GM12891 (cell line): ENCODE data around the gene COL6A1.
"Not testable (repeated sequence)": the region's sequence is repeated elsewhere in the genome, so short reads cannot be mapped to it uniquely, and the experiment has no call there.

Experiments used
- DNase-seq: peaks from one replicate; pipeline ENCODE4 v3.0.0; 2011; ENCODE audit warnings: low spot score; ENCODE audit not compliant: insufficient read length
- FAIRE-seq: peaks from 2 replicates; lab custom pipeline; 2011; peaks lifted over from hg19 to GRCh38; lab: Jason Lieb, UNC
- PAX5 ChIP-seq: IDR thresholded peaks from 2 replicates; pipeline ENCODE4 v1.6.1; 2011; ENCODE audit warnings: low read length, moderate library complexity, mild to moderate bottlenecking; ENCODE audit not compliant: insufficient read depth, severe bottlenecking
- POLR2A ChIP-seq: IDR thresholded peaks from 2 replicates; pipeline ENCODE4 v1.6.1; 2011; ENCODE audit warnings: low read depth, low read length, control low read depth
- POLR2AphosphoS5 ChIP-seq: IDR thresholded peaks from 2 replicates; pipeline ENCODE4 v1.6.1; 2011; ENCODE audit warnings: low read depth, low read length, control low read depth
- POU2F2 ChIP-seq: IDR thresholded peaks from 2 replicates; pipeline ENCODE4 v1.6.1; 2011; ENCODE audit warnings: low read depth, mild to moderate bottlenecking, control low read depth, low read length, moderate library complexity
- SPI1 ChIP-seq: IDR thresholded peaks from 2 replicates; pipeline ENCODE4 v1.6.1; 2011; ENCODE audit warnings: low read depth, low read length, control low read depth
- TAF1 ChIP-seq: IDR thresholded peaks from 2 replicates; pipeline ENCODE4 v1.6.1; 2011; ENCODE audit warnings: low read depth, low read length, control low read depth

The COL6A1 gene

DNA sequence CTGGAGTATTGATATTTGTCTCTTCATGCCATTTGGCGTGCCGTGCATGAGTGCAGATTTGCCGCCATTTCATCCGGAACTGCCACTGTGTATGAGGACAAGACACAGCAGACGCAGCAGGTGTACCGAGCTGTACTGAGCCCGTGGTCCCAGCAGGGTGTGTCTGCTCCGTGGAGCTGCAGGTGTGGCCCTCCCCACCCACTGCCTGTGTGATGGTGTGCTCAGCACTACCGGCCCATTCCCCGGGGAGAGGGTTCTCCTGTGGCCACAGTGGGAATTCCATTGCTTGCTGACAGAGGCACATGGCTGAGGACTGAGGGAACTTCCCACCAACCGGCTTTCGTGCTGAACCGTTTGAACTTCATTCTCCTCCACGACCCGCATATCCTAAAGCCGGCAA is 34.3 kb upstream of the COL6A1 start:
- TF ChIP-seq SPI1 = no peak
- TF ChIP-seq POLR2A = no peak
- TF ChIP-seq PAX5 = no peak
- no peak for TF ChIP-seq TAF1
- no peak for TF ChIP-seq POU2F2
- TF ChIP-seq POLR2AphosphoS5 = no peak
- no peak for FAIRE-seq
- DNase-seq = no peak

GRCh38 chr21:45947716-45948255 is 33.8 kb upstream of the COL6A1 start:
- TF ChIP-seq TAF1 = no peak
- TF ChIP-seq POLR2AphosphoS5 = no peak
- TF ChIP-seq SPI1 = no peak
- TF ChIP-seq PAX5 = no peak
- TF ChIP-seq POU2F2 = no peak
- TF ChIP-seq POLR2A = no peak
- FAIRE-seq (no peak), DNase-seq (no peak)

DNA sequence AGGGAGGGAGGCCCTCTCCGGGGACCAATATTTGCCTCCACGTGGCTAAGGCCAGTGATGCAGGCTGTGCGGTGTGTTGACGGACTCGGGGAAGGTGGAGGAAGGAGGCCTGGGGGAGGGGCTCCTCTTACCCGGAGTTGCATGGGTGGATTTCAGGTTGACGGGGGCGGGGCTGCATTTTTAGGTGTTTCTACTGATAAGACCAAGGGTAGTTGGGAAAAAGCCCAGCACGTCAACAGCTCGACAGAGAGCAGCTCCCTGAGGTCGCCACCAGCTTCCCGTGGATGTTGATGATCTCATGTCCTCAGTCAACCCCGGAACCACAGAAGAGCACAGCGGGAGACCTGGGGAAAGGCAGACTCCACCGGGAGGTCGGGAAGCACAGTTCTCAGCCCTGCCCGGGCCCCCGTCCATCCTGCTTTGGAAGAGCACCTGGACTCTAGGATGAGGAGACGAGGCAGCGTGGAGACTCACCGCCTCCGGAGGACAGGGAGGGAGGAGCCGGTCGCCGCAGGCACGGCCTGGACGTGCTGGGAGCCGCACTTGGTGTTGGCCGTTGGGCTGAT is 32.9 kb upstream of the COL6A1 start:
- DNase-seq = no peak
- TF ChIP-seq POLR2A = no peak
- no peak for TF ChIP-seq TAF1
- TF ChIP-seq POLR2AphosphoS5 = no peak
- TF ChIP-seq PAX5 = no peak
- TF ChIP-seq POU2F2 = no peak
- no peak for TF ChIP-seq SPI1
- no peak for FAIRE-seq

DNA sequence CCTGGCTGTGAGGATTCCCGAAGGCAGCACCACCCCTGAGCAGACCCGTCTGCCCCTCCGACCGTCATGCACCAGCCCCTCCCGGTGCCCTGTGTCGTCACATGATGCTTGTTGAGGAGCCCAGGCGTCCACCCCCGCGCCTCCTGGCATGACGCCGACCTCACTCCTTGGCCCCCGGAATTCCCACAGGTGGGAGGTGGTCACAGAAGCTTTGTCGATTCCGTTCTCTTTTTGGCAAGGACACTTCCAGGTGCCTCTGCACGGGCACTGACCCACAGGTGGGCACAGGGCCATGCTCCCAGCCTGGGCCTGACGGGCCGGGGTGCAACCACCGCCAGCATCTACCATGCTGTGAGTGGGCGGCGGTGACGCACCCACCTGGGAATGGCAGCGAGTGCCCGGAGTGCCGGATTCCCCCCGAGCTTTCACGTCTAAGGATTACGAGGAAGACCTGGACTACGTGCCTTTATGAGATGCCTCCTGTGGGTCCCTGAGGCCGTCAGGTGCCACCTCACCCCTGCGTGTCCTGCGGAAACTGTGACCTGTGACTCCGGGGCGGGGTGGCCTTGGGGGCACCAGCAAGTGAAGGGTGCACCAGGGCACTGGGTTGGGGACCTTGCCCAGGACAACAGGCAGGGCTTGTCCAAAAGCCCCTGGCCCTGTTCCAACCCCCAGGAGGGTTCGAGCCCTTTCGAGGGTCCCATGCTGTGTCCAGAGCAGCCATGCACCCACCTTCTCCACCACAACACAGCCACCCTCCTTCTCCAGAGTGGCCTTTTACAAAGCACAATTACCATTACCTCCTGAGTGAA is 31.4 kb upstream of the COL6A1 start:
- no peak for FAIRE-seq
- no peak for DNase-seq
- no peak for TF ChIP-seq PAX5
- TF ChIP-seq SPI1 = no peak
- no peak for TF ChIP-seq POLR2AphosphoS5

- DNase-seq = no peak
- FAIRE-seq = no peak
- TF ChIP-seq POLR2AphosphoS5 (no peak), PAX5 (no peak), TAF1 (no peak), SPI1 (no peak), POU2F2 (no peak), POLR2A (no peak)
Measured at GRCh38 chr21:45950740-45951515, 30.6 kb upstream of the COL6A1 start.

GRCh38 chr21:45951676-45952075 is 29.9 kb upstream of the COL6A1 start:
- DNase-seq = no peak
- TF ChIP-seq POLR2AphosphoS5 (no peak), SPI1 (no peak), TAF1 (no peak), PAX5 (no peak), POU2F2 (no peak), POLR2A (no peak)
- FAIRE-seq = no peak

DNA sequence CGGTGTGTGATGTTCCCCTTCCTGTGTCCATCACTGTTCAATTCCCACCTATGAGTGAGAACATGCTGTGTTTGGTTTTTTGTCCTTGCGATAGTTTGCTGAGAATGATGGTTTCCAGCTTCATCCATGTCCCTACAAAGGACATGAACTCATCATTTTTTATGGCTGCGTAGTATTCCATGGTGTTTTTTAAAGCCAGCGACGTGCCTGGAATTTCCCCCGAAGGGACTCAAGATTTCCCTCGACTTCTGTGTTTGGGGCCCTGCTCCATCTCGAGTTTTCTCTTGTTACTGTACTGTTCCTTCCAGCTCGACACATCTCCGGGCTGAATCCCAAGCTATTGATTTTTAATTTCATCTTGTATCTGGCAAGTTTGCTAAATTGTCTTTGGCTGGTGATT is 29.0 kb upstream of the COL6A1 start:
- not testable (repeated sequence) for FAIRE-seq, DNase-seq

DNA sequence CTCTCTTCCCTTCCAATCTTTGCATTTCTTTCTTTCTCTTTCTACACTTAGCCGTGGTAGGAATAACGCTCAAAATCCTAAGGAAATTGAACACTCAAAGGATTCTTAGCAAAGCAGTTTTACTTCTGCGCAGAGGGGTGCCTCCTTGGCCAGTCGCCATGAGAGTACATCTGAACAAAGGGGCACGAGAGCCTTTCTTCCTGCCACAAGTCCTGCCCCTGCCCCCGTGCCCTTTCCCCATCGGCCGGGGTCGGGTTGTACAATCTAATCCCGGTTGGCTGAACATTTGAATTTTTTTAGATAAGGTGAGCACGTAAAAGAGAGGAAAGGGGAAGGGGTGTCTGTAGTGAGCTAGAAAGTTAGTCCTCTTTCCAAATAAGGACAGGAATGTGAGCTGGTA is 28.6 kb upstream of the COL6A1 start:
- no peak for FAIRE-seq
- TF ChIP-seq POLR2AphosphoS5 (no peak), PAX5 (no peak), TAF1 (no peak)
- DNase-seq = no peak

DNA sequence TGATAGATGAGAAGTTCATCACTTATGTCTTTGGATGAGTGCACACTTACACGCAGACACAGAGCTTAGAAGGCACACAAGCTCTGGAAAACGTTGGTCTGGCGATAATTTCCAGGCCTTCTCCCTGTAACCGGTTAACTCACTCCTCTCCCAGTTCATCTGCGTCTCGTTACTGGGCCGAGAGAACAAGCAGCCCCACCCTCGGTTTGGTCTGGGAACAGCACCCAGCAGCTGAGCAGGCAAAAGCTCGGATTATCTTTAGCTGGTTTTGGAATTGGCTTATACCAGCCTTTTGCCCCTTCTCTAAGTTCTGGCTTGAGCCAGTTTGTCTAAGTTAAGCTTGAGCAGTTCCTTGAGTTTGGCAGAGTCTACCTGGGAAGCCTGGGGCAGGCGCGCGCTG is 27.3 kb upstream of the COL6A1 start:
- DNase-seq (no peak), FAIRE-seq (no peak)
- no peak for TF ChIP-seq POU2F2
- no peak for TF ChIP-seq POLR2A
- no peak for TF ChIP-seq TAF1
- TF ChIP-seq SPI1 = no peak
- TF ChIP-seq POLR2AphosphoS5 = no peak
- no peak for TF ChIP-seq PAX5
